ENCODE measurements around the gene AOC3. TPM values are rescaled to one million over a fixed set of nuclear protein-coding genes. Genes with fewer than 3 reads are reported as not detected.

Gene AOC3
- polyA plus RNA-seq, 1 experiment, result 0.12 TPM

DNA sequence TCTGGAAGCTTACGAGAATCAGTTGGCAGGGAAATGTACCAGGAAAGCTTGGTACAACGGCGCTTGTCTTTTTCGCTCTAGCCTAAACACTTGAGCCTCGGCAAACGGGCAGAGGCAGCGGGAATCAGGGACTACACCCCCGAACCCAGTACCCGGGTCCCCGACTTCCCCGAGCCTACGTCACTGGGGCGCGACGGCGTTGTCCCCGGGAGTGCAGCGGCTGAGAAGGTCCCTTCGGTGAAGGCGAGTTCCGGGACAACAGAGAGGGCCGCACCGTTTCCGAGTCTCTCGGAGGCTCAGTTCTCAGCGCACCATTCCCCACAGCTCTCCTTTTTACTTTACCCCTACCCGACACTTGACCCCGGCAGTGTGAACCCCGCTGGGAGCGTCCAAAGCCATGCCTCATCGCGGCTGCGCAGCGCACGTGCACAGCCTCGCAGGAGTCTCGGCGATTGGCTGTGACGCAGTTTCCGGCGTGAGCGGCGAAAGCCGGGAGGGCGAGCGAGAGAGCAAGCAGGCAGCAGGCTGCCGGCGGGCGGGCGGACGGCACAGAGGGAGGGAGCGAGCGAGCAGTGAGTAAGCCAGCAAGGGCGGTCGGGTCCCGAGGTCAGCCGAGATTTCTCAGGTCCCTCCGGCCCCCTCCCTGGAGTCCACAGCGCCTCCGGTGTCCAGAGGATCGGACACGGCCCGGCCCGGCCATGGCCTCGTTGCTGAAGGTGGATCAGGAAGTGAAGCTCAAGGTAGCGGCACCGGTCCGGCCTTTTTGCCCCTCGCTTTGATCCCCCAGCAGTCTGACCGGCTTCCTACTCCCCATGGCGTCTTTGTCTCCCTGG, 17.8 kb upstream of the AOC3 start, which contains the start of gene PSME3:
Gene PSME3 (plus strand): TSS at position 464 of the 833 bp plus-strand sequence. CDS start 235 bp downstream, at position 699.
- Histone ChIP-seq H3K4me3 (ENCODE audit: low read depth, low read length) (peak within 1 kb of the TSS; percentile 99), H3K27ac (ENCODE audit: low read depth, low read length) (peak within 1 kb of the TSS; percentile 65), H3K9me3 (ENCODE audit: control insufficient read depth, insufficient read depth, low read length) (no peaks in the 10 kb centered on the region; the same call in 1 of the 2 replicates), H3K27me3 (ENCODE audit: control insufficient read depth, insufficient read depth, low read length) (no peaks in the 10 kb centered on the region)
- no peak for TF ChIP-seq CTCF (IDR thresholded peaks at IDR 0.05; ENCODE audit: low read depth, low read length)
- CTCF ChIA-PET, result interaction anchor here (0.6 to 6.2 kb wide), 6 partner anchors 9 to 843 kb away, joined by 3 to 35 read pairs (median 6); partner anchors contain the start of genes AOC2, BECN1 and RPL27
- POLR2A ChIA-PET, result interaction anchor here (0.8 to 3.2 kb wide), 5 partner anchors 9 to 165 kb away, joined by 3 to 16 read pairs (median 5); partner anchors contain the start of genes BECN1 and RPL27
- DNase-seq (ENCODE audit: low read depth, low spot score), result peak; percentile 47

GRCh38 chr17:42833767-42834422, 17.1 kb upstream of the AOC3 start:
- TF ChIP-seq CTCF (IDR thresholded peaks at IDR 0.05; ENCODE audit: low read depth, low read length), result no peak
- no peak for DNase-seq (ENCODE audit: low read depth, low spot score)

GRCh38 chr17:42835732-42836131, 15.3 kb upstream of the AOC3 start:
- ChIA-PET CTCF (interaction anchor here (0.7 to 6.2 kb wide), 7 partner anchors 8 to 102 kb away, joined by 3 to 35 read pairs (median 4); partner anchors contain the start of genes AOC2 and BECN1), POLR2A (interaction anchor here (0.7 kb wide), 2 partner anchors 118 to 177 kb away, joined by 3 to 4 read pairs; partner anchors contain the start of gene TUBG2)
- Histone ChIP-seq H3K27ac (ENCODE audit: low read depth, low read length) (no peak overlapping the region), H3K9me3 (ENCODE audit: control insufficient read depth, insufficient read depth, low read length) (no peaks in the 10 kb centered on the region; the same call in 1 of the 2 replicates), H3K27me3 (ENCODE audit: control insufficient read depth, insufficient read depth, low read length) (no peaks in the 10 kb centered on the region), H3K4me3 (ENCODE audit: low read depth, low read length) (no peak overlapping the region)
- no peak for DNase-seq (ENCODE audit: low read depth, low spot score)
- no peak for TF ChIP-seq CTCF (IDR thresholded peaks at IDR 0.05; ENCODE audit: low read depth, low read length)

More at GRCh38 chr17:42833767-42834422, 17.1 kb upstream of the AOC3 start:
- no peaks in the 10 kb centered on the region; the same call in 1 of the 2 replicates for H3K9me3 ChIP-seq (ENCODE audit: control insufficient read depth, insufficient read depth, low read length)
- H3K27ac ChIP-seq (ENCODE audit: low read depth, low read length), result peak overlapping the region; percentile 65
- no peaks in the 10 kb centered on the region for H3K27me3 ChIP-seq (ENCODE audit: control insufficient read depth, insufficient read depth, low read length)
- ChIA-PET CTCF (interaction anchor here (1.3 to 6.2 kb wide), 6 partner anchors 9 to 164 kb away, joined by 4 to 35 read pairs (median 6); partner anchors contain the start of genes AOC2, BECN1 and RPL27), POLR2A (interaction anchor here (0.5 to 3.2 kb wide), 6 partner anchors 10 to 164 kb away, joined by 3 to 16 read pairs (median 5); partner anchors contain the start of genes BECN1 and RPL27)
- peak overlapping the region; percentile 99 for H3K4me3 ChIP-seq (ENCODE audit: low read depth, low read length)

- Histone ChIP-seq H3K27me3 (ENCODE audit: control insufficient read depth, insufficient read depth, low read length) (no peaks in the 10 kb centered on the region), H3K9me3 (ENCODE audit: control insufficient read depth, insufficient read depth, low read length) (no peaks in the 10 kb centered on the region), H3K4me3 (ENCODE audit: low read depth, low read length) (no peak overlapping the region), H3K27ac (ENCODE audit: low read depth, low read length) (no peak overlapping the region)
- TF ChIP-seq CTCF (IDR thresholded peaks at IDR 0.05; ENCODE audit: low read depth, low read length), result no peak
- POLR2A ChIA-PET, result no interaction called here
- DNase-seq (ENCODE audit: low read depth, low spot score), result no peak
- CTCF ChIA-PET, result interaction anchor here (0.6 to 4.4 kb wide), 8 partner anchors 8 to 155 kb away, joined by 3 to 98 read pairs (median 14); partner anchors contain the start of genes PSME3, PTGES3L and RPL27
These were observed 8.9 kb upstream of the AOC3 start for GRCh38 chr17:42841975-42842685.

Data from AG04450 (cell line).